Measurements from ENCODE around the gene CTNND2.

CTNND2 gene

GRCh38 chr5:11483630-11484029 lies 420.6 kb downstream of the CTNND2 start:
- Histone ChIP-seq H3K9me2 (replicated peaks; ENCODE audit: control insufficient read depth, low read length) (no peaks in the 10 kb centered on the region), H4K20me1 (ENCODE audit: control insufficient read depth, insufficient read depth, low read depth, low read length) (no peaks in the 10 kb centered on the region), H3F3A (ENCODE audit: control insufficient read depth, insufficient read depth) (no peaks in the 10 kb centered on the region), H3K36me3 (ENCODE audit: control insufficient read depth, low read length) (no peaks in the 10 kb centered on the region), H3K4me2 (ENCODE audit: low read length) (no peak overlapping the region), H3K27me3 (ENCODE audit: control insufficient read depth, low read length) (no peaks in the 10 kb centered on the region), H3K4me1 (ENCODE audit: control insufficient read depth, low read length) (no peaks in the 10 kb centered on the region), H3K9me3 (ENCODE audit: control insufficient read depth, insufficient read depth, low read length) (no peaks in the 10 kb centered on the region), H3K27ac (ENCODE audit: low read depth, low read length) (no peak overlapping the region), H3K4me3 (ENCODE audit: low read length) (no peak overlapping the region), H3K79me2 (ENCODE audit: control insufficient read depth, low read length) (no peaks in the 10 kb centered on the region)
- TF ChIP-seq EZH2phosphoT487 (IDR thresholded peaks at IDR 0.05; ENCODE audit: borderline replicate concordance, low read length) = no peak
- no peak for TF ChIP-seq CTCF (IDR thresholded peaks at IDR 0.05; ENCODE audit: low read depth, low read length, poor library complexity, severe bottlenecking)

GRCh38 chr5:11482011-11482410 lies 422.2 kb downstream of the CTNND2 start:
- Histone ChIP-seq H3F3A (ENCODE audit: control insufficient read depth, insufficient read depth) (no peaks in the 10 kb centered on the region), H3K4me1 (ENCODE audit: control insufficient read depth, low read length) (no peaks in the 10 kb centered on the region), H3K4me2 (ENCODE audit: low read length) (no peak overlapping the region), H3K9me3 (ENCODE audit: control insufficient read depth, insufficient read depth, low read length) (no peaks in the 10 kb centered on the region), H3K79me2 (ENCODE audit: control insufficient read depth, low read length) (no peaks in the 10 kb centered on the region), H3K27ac (ENCODE audit: low read depth, low read length) (no peak overlapping the region), H4K20me1 (ENCODE audit: control insufficient read depth, insufficient read depth, low read depth, low read length) (no peaks in the 10 kb centered on the region), H3K36me3 (ENCODE audit: control insufficient read depth, low read length) (no peaks in the 10 kb centered on the region), H3K4me3 (ENCODE audit: low read length) (no peak overlapping the region), H3K9me2 (replicated peaks; ENCODE audit: control insufficient read depth, low read length) (no peaks in the 10 kb centered on the region), H3K27me3 (ENCODE audit: control insufficient read depth, low read length) (no peaks in the 10 kb centered on the region)
- no peak for TF ChIP-seq EZH2phosphoT487 (IDR thresholded peaks at IDR 0.05; ENCODE audit: borderline replicate concordance, low read length)
- no peak for TF ChIP-seq CTCF (IDR thresholded peaks at IDR 0.05; ENCODE audit: low read depth, low read length, poor library complexity, severe bottlenecking)

GRCh38 chr5:11477786-11478185 lies 426.5 kb downstream of the CTNND2 start:
- no peaks in the 10 kb centered on the region for H3K27me3 ChIP-seq (ENCODE audit: control insufficient read depth, low read length)
- no peaks in the 10 kb centered on the region for H3K9me3 ChIP-seq (ENCODE audit: control insufficient read depth, insufficient read depth, low read length)
- H3K4me3 ChIP-seq (ENCODE audit: low read length) = no peak overlapping the region
- no peaks in the 10 kb centered on the region for H3K4me1 ChIP-seq (ENCODE audit: control insufficient read depth, low read length)
- H3K36me3 ChIP-seq (ENCODE audit: control insufficient read depth, low read length) = no peaks in the 10 kb centered on the region
- no peak overlapping the region for H3K27ac ChIP-seq (ENCODE audit: low read depth, low read length)
- TF ChIP-seq CTCF (IDR thresholded peaks at IDR 0.05; ENCODE audit: low read depth, low read length, poor library complexity, severe bottlenecking) (no peak), EZH2phosphoT487 (IDR thresholded peaks at IDR 0.05; ENCODE audit: borderline replicate concordance, low read length) (no peak)
- no peaks in the 10 kb centered on the region for H4K20me1 ChIP-seq (ENCODE audit: control insufficient read depth, insufficient read depth, low read depth, low read length)
- no peaks in the 10 kb centered on the region for H3K9me2 ChIP-seq (replicated peaks; ENCODE audit: control insufficient read depth, low read length)
- H3K79me2 ChIP-seq (ENCODE audit: control insufficient read depth, low read length) = no peaks in the 10 kb centered on the region
- H3F3A ChIP-seq (ENCODE audit: control insufficient read depth, insufficient read depth) = no peaks in the 10 kb centered on the region
- no peak overlapping the region for H3K4me2 ChIP-seq (ENCODE audit: low read length)

- Histone ChIP-seq H3K4me2 (ENCODE audit: low read length) (no peak overlapping the region), H3F3A (ENCODE audit: control insufficient read depth, insufficient read depth) (no peaks in the 10 kb centered on the region), H3K9me2 (replicated peaks; ENCODE audit: control insufficient read depth, low read length) (no peaks in the 10 kb centered on the region), H3K79me2 (ENCODE audit: control insufficient read depth, low read length) (no peaks in the 10 kb centered on the region), H3K36me3 (ENCODE audit: control insufficient read depth, low read length) (no peaks in the 10 kb centered on the region), H4K20me1 (ENCODE audit: control insufficient read depth, insufficient read depth, low read depth, low read length) (no peaks in the 10 kb centered on the region), H3K9me3 (ENCODE audit: control insufficient read depth, insufficient read depth, low read length) (no peaks in the 10 kb centered on the region), H3K27ac (ENCODE audit: low read depth, low read length) (no peak overlapping the region), H3K4me3 (ENCODE audit: low read length) (no peak overlapping the region), H3K4me1 (ENCODE audit: control insufficient read depth, low read length) (no peaks in the 10 kb centered on the region), H3K27me3 (ENCODE audit: control insufficient read depth, low read length) (no peaks in the 10 kb centered on the region)
- no peak for TF ChIP-seq EZH2phosphoT487 (IDR thresholded peaks at IDR 0.05; ENCODE audit: borderline replicate concordance, low read length)
- no peak for TF ChIP-seq CTCF (IDR thresholded peaks at IDR 0.05; ENCODE audit: low read depth, low read length, poor library complexity, severe bottlenecking)
These were observed 427.4 kb downstream of the CTNND2 start for GRCh38 chr5:11476866-11477265.

All from DOHH2 (cell line).